Vagina (tissue), 2 donors: ENCODE measurements around the gene HES5. TPM values are rescaled to one million over a fixed set of nuclear protein-coding genes. Genes with fewer than 3 reads are reported as not detected.

Source experiments
- DNase-seq, 2 donors: peaks; one replicate each; pipeline ENCODE4 v3.0.0-alpha.2; 2017; ENCODE audit errors: extremely low spot score in 2 of 2
- H3K27ac ChIP-seq: fragments of 200-600 bp; sonication (generic); one replicate; pipeline ENCODE4 v1.5.1; 2019
- H3K27me3 ChIP-seq: fragments of 200-600 bp; sonication (generic); one replicate; pipeline ENCODE4 v1.5.1; 2019
- H3K36me3 ChIP-seq, 2 donors: fragments of 200-600 bp; sonication (generic); one replicate each; pipeline ENCODE4 v1.5.1; 2017 to 2019
- H3K4me1 ChIP-seq: fragments of 200-600 bp; sonication (generic); one replicate; pipeline ENCODE4 v1.5.1; 2019
- H3K4me3 ChIP-seq, 2 donors: fragments of 200-600 bp; sonication (generic); 1 replicate in 1 of 2; 2 replicates in 1 of 2; pipeline ENCODE4 v1.5.1; 2016 to 2019
- H3K9me3 ChIP-seq: fragments of 200-600 bp; sonication (generic); one replicate; pipeline ENCODE4 v1.5.1; 2019
- POLR2A ChIP-seq, 2 donors: fragments of 450-650 bp; IDR thresholded peaks; one replicate each; pipeline ENCODE4 v1.6.1; 2017; ENCODE audit warnings: antibody characterized with exemption in 2 of 2, mild to moderate bottlenecking in 2 of 2, moderate library complexity in 2 of 2
- POLR2AphosphoS5 ChIP-seq, 2 donors: sonication (generic); formaldehyde crosslinking; IDR thresholded peaks; one replicate each; pipeline ENCODE4 v1.9.0; 2017; ENCODE audit warnings: antibody characterized with exemption in 2 of 2, mild to moderate bottlenecking in 2 of 2, low read depth in 1 of 2; ENCODE audit not compliant: insufficient read depth in 1 of 2
- intact Hi-C: fragments of 100-400 bp; cut with DNase I; formaldehyde crosslinking; loops from one replicate; pipeline ENCODE4 v1.15.1; 2023
- total RNA-seq: library from RNA; depleted of rRNA; stranded (reverse); fragments of >200 nt; gene quantifications from one replicate; pipeline ENCODE4 v1.2.3, GENCODE V29; 2016
- TF ChIP-seq, protein P1 (sequence below), 3 experiments: fragments of 450-650 bp in 2 of 3; fragments of 200-600 bp in 1 of 3; sonication (generic) in 1 of 3; IDR thresholded peaks; one replicate each; pipeline ENCODE4 v1.5.1; 2017 to 2019; ENCODE audit warnings: antibody characterized with exemption in 3 of 3, mild to moderate bottlenecking in 2 of 3, moderate library complexity in 2 of 3

Gene HES5
- total RNA-seq, 1 donor from 2014 or later, result not detected

DNA sequence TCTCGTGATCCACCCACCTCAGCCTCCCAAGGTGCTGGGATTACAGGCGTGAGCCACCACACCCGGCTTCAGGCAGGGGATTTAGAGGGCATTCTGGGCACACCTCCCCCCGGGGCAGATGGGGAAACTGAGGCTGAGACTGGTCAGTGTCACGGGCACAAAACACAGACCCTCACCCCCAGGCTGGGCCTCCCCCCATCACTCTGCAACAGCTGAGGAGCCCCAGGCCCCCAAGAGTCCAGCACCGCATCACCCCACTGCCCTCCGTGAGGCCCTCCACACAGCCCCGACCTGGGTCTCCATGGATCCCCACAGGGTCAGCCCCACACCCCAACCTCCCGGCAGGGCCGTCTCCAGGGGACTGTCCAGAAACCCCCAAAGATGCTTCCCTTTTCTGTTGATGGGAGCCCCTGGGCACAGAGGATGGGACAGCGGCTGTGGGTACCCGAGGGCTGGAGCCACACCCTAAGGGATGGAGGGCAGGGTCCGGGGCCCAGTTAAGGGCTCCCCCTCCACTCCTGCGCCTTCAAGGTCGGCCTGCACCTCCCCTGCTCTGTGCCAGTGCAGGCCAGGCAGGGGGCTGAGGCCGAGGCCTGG, 37.1 kb upstream of the HES5 start:
- H3K4me3 ChIP-seq, result no peak overlapping the region
- intact Hi-C loops, result no loop called here
- H3K9me3 ChIP-seq, result no peaks in the 10 kb centered on the region
- no peaks in the 10 kb centered on the region for H3K36me3 ChIP-seq
- TF ChIP-seq POLR2AphosphoS5 (IDR thresholded peaks at IDR 0.05; ENCODE audit: insufficient read depth in 1 of 2, low read depth in 1 of 2) (no peak), POLR2A (IDR thresholded peaks at IDR 0.05) (no peak)
- TF ChIP-seq, protein P1, sequence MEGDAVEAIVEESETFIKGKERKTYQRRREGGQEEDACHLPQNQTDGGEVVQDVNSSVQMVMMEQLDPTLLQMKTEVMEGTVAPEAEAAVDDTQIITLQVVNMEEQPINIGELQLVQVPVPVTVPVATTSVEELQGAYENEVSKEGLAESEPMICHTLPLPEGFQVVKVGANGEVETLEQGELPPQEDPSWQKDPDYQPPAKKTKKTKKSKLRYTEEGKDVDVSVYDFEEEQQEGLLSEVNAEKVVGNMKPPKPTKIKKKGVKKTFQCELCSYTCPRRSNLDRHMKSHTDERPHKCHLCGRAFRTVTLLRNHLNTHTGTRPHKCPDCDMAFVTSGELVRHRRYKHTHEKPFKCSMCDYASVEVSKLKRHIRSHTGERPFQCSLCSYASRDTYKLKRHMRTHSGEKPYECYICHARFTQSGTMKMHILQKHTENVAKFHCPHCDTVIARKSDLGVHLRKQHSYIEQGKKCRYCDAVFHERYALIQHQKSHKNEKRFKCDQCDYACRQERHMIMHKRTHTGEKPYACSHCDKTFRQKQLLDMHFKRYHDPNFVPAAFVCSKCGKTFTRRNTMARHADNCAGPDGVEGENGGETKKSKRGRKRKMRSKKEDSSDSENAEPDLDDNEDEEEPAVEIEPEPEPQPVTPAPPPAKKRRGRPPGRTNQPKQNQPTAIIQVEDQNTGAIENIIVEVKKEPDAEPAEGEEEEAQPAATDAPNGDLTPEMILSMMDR (IDR thresholded peaks at IDR 0.05), result no peak
- no peaks in the 10 kb centered on the region for H3K27me3 ChIP-seq
- DNase-seq, result no peak
- H3K27ac ChIP-seq, result no peak overlapping the region
- peaks cover 6% of the 10 kb centered on the region for H3K4me1 ChIP-seq

DNA sequence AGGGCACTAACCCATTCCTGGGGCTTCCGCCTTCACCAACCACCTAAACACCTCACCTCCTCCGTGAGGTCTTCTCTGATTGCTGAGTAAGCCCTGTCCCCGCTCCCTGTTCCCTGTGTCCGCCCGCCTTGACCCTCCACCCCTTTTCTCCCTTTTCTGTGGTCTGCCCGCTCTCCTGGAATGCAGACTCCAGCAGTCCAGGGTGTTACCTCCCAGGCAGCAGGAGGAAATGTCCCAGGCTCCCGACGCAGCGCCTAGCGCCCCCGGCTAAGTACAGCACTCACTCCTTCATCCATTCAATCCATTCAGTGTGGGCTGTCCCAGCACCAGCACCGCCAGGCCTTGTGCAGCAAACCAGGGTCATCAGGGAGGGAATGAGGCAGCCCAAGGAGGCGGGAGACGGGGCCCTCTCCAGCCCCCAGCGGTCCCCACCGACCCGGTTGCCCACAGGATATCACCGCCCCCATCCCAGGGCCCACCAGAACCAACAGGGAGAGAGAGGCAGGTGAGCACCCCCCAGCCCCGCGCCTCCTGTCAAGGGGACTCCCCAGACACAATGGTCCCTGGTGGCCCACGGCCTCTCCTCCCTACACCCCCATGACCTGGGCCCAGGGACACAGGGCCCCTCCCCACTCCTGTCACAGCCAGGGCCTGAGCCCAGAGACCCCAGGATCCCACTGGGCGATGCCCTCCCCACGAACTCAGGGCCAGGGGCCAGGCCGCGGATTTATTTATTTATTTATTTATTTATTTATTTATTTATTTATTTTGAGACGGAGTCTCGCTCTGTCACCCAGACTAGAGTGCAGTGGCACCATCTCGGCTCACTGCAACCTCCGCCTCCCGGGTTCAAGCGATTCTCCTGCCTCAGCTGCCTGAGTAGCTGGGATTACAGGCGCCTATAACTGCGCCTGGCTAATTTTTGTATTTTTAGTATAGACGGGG, 36.3 kb upstream of the HES5 start:
- DNase-seq, result no peak
- Histone ChIP-seq H3K36me3 (no peaks in the 10 kb centered on the region), H3K9me3 (no peaks in the 10 kb centered on the region), H3K4me1 (peaks cover 6% of the 10 kb centered on the region), H3K4me3 (no peak overlapping the region), H3K27me3 (no peaks in the 10 kb centered on the region), H3K27ac (no peak overlapping the region)
- intact Hi-C loops, result no loop called here
- TF ChIP-seq POLR2AphosphoS5 (IDR thresholded peaks at IDR 0.05; ENCODE audit: insufficient read depth in 1 of 2, low read depth in 1 of 2) (no peak), POLR2A (IDR thresholded peaks at IDR 0.05) (no peak)
- TF ChIP-seq, protein P1 (IDR thresholded peaks at IDR 0.05), result no peak

DNA sequence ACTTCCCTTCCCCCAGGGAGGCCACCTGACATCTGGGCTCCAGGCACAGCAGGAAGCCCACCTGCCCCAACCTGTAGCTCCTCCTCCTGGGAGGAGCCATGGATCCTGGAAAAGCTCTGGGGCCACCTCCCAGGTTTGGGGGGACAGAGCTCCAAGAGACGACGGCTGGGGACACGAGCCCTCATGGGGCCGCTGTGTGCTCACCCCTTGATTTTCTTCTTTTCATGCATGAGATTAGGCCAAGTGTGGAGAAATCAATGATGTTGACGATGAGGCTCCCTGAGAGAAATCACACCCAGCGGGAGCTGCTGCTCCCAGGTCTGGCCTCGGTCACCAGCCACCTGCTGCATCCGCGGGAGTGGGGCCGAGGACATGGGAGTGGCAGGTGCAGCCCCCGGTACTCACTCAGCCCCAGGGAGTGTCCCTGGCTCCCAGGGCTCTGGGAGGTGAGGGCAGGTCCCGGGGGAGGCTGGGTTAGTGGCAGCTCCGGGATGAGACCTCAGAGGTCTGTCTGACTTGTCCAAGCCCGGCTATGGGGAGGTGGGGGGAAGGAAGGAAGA, 34.8 kb upstream of the HES5 start:
- peaks cover 10% of the 10 kb centered on the region for H3K4me1 ChIP-seq
- H3K9me3 ChIP-seq, result no peaks in the 10 kb centered on the region
- no peak overlapping the region for H3K4me3 ChIP-seq
- intact Hi-C loops, result no loop called here
- H3K27ac ChIP-seq, result no peak overlapping the region
- H3K36me3 ChIP-seq, result peaks cover 0 to 4% of the 10 kb centered on the region in 2 donors
- no peaks in the 10 kb centered on the region for H3K27me3 ChIP-seq
- TF ChIP-seq POLR2A (IDR thresholded peaks at IDR 0.05), result no peak
- no peak for TF ChIP-seq POLR2AphosphoS5 (IDR thresholded peaks at IDR 0.05; ENCODE audit: insufficient read depth in 1 of 2, low read depth in 1 of 2)
- TF ChIP-seq, protein P1 (IDR thresholded peaks at IDR 0.05), result no peak
- DNase-seq, result no peak

DNA sequence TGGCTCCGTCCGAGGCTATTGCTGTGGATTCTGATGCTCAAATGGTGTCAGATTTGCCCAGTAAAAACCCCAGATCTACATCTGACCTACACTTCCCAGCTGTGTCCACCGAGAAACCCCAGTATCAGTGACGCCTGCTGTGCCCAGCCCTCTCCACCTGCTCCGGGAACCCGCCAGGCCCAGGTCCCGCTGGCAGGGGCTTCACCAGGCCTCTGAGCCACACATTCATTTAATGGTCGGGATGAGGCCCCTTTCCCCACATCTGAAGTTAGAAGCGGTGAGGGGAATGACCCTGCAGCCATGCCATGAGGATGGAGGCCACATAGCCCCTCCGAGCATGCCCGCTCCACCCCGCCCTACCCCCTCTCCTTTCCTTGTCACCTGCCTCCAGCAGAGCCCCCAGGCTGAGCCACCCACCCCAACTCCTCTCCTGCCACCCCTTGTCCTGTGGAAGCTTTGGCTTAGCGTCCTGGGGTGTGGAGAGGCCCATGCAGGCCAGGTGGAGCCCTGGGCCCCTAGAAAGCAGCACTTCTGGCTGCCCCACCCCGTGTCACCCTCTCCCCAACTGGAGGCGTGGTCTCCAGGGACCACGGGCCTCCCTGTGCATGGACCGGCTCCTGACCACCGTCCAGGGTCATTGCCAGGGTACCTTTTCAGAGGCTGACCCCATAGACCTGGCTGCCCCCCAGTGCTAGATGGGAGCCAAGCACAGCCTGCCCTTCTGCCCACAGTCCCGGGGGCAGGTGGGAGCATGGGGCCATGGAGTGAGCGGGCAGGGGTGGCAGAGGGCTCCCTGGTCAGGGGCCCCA, 34.1 kb upstream of the HES5 start:
- H3K4me1 ChIP-seq, result peaks cover 16% of the 10 kb centered on the region
- no peaks in the 10 kb centered on the region for H3K27me3 ChIP-seq
- no peak for DNase-seq
- H3K9me3 ChIP-seq, result no peaks in the 10 kb centered on the region
- TF ChIP-seq POLR2AphosphoS5 (IDR thresholded peaks at IDR 0.05; ENCODE audit: insufficient read depth in 1 of 2, low read depth in 1 of 2) (no peak), POLR2A (IDR thresholded peaks at IDR 0.05) (no peak)
- TF ChIP-seq, protein P1 (IDR thresholded peaks at IDR 0.05), result no peak
- H3K4me3 ChIP-seq, result no peak overlapping the region
- no peak overlapping the region for H3K27ac ChIP-seq
- intact Hi-C loops, result no loop called here
- H3K36me3 ChIP-seq, result peaks cover 0 to 11% of the 10 kb centered on the region in 2 donors
